Activated B cell treated with CpG ODN at 0.5 μM for 24 hours (primary cell): ENCODE data around the gene USH2A. TPM values are rescaled to one million over a fixed set of nuclear protein-coding genes. Genes with fewer than 3 reads are reported as not detected.
A peak's percentile ranks its signal among the peaks of the same experiment; 100 is the strongest.

Experiments used
- ATAC-seq: fragments of 200-7000 bp; cut with Tn5 transposase; one replicate; pipeline ENCODE4 v1.10.0; 2021; ENCODE audit warnings: low read depth, mild to moderate bottlenecking, moderate library complexity
- CTCF ChIA-PET: fragments of 350-600 bp; sonication (Branson Sonifier 250); formaldehyde crosslinking; loops from one replicate; lab custom pipeline; 2021; ENCODE audit warnings: antibody characterized with exemption; lab: Charles Lee
- POLR2A ChIA-PET: fragments of 350-600 bp; sonication (Branson Sonifier 250); formaldehyde crosslinking; loops from one replicate; lab custom pipeline; 2021; ENCODE audit warnings: antibody characterized with exemption; lab: Charles Lee
- DNase-seq: peaks from one replicate; pipeline ENCODE4 v3.0.0; 2022
- H3K27ac Mint-ChIP-seq: one replicate; pipeline ENCODE4 v1.8.0; 2020; ENCODE audit warnings: mixed read lengths
- H3K27me3 Mint-ChIP-seq: one replicate; pipeline ENCODE4 v1.8.0; 2021; ENCODE audit warnings: mixed read lengths
- H3K36me3 Mint-ChIP-seq: one replicate; pipeline ENCODE4 v1.8.0; 2021; ENCODE audit warnings: low read depth, mixed read lengths
- H3K4me1 Mint-ChIP-seq: one replicate; pipeline ENCODE4 v1.8.0; 2021; ENCODE audit warnings: mixed read lengths
- H3K4me3 Mint-ChIP-seq: one replicate; pipeline ENCODE4 v1.8.0; 2020; ENCODE audit warnings: mild to moderate bottlenecking, mixed read lengths
- H3K9me3 Mint-ChIP-seq: one replicate; pipeline ENCODE4 v1.8.0; 2020; ENCODE audit warnings: mixed read lengths
- CTCF ChIP-seq: fragments of 200-600 bp; IDR thresholded peaks from one replicate; pipeline ENCODE4 v1.8.0; 2022; ENCODE audit warnings: antibody characterized with exemption, mild to moderate bottlenecking
- intact Hi-C: fragments of 100-400 bp; cut with micrococcal nuclease; formaldehyde crosslinking; loops from one replicate; pipeline ENCODE4 v1.15.1; 2024
- total RNA-seq: library from RNA; stranded (reverse); gene quantifications from 2 replicates; pipeline ENCODE4 v1.2.3, GENCODE V29; 2022

The USH2A gene
- total RNA-seq, 1 donor from 2014 or later: not detected

- POLR2A ChIA-PET: no interaction called here
- H3K4me1 Mint-ChIP-seq: no peaks in the 10 kb centered on the region
- CTCF ChIA-PET: interaction anchor here (0.9 kb wide), 1 partner anchor 18 kb away, joined by 3 read pairs; no protein-coding TSS in a partner anchor
- TF ChIP-seq CTCF: no peak
- no peak overlapping the region for H3K27ac Mint-ChIP-seq
- ATAC-seq: no peak
- no peak for DNase-seq
- H3K36me3 Mint-ChIP-seq: peaks cover 19% of the 10 kb centered on the region
- H3K27me3 Mint-ChIP-seq: no peaks in the 10 kb centered on the region
- no peak overlapping the region for H3K4me3 Mint-ChIP-seq
- intact Hi-C loops: no loop called here
- no peaks in the 10 kb centered on the region for H3K9me3 Mint-ChIP-seq
These were observed 810.9 kb downstream of the USH2A start for GRCh38 chr1:215612391-215612790.

- H3K27ac Mint-ChIP-seq: no peak overlapping the region
- TF ChIP-seq CTCF: no peak
- ChIA-PET POLR2A (no interaction called here), CTCF (no interaction called here)
- DNase-seq: no peak
- no peaks in the 10 kb centered on the region for H3K27me3 Mint-ChIP-seq
- H3K9me3 Mint-ChIP-seq: no peaks in the 10 kb centered on the region
- H3K4me3 Mint-ChIP-seq: no peak overlapping the region
- intact Hi-C loops: loop anchor here (5.0 kb wide), 1 partner anchor 981 kb away; no protein-coding TSS in a partner anchor
- H3K36me3 Mint-ChIP-seq: peaks cover 15% of the 10 kb centered on the region
- no peaks in the 10 kb centered on the region for H3K4me1 Mint-ChIP-seq
- no peak for ATAC-seq
These were observed 814.6 kb downstream of the USH2A start for GRCh38 chr1:215608646-215609045.

- no peak for DNase-seq
- Mint-ChIP-seq H3K36me3 (peaks cover 8% of the 10 kb centered on the region), H3K4me1 (no peaks in the 10 kb centered on the region), H3K27me3 (no peaks in the 10 kb centered on the region), H3K9me3 (no peaks in the 10 kb centered on the region), H3K4me3 (no peak overlapping the region), H3K27ac (no peak overlapping the region)
- TF ChIP-seq CTCF: no peak
- POLR2A ChIA-PET: no interaction called here
- CTCF ChIA-PET: no interaction called here
- intact Hi-C loops: loop anchor here (5.0 kb wide), 1 partner anchor 980 kb away; no protein-coding TSS in a partner anchor
- no peak for ATAC-seq
These were observed 815.8 kb downstream of the USH2A start for GRCh38 chr1:215607412-215607811.

GRCh38 chr1:215606564-215607168 is 816.6 kb downstream of the USH2A start:
- ATAC-seq (no peak), DNase-seq (no peak)
- ChIA-PET CTCF (no interaction called here), POLR2A (no interaction called here)
- H3K9me3 Mint-ChIP-seq: no peaks in the 10 kb centered on the region
- H3K4me3 Mint-ChIP-seq: no peak overlapping the region
- no peaks in the 10 kb centered on the region for H3K27me3 Mint-ChIP-seq
- peaks cover 4% of the 10 kb centered on the region for H3K36me3 Mint-ChIP-seq
- intact Hi-C loops: loop anchor here (5.0 kb wide), 1 partner anchor 979 kb away; no protein-coding TSS in a partner anchor
- TF ChIP-seq CTCF: peak; percentile 23
- no peak overlapping the region for H3K27ac Mint-ChIP-seq
- no peaks in the 10 kb centered on the region for H3K4me1 Mint-ChIP-seq

- Mint-ChIP-seq H3K9me3 (no peaks in the 10 kb centered on the region), H3K36me3 (peaks cover 4% of the 10 kb centered on the region), H3K4me1 (no peaks in the 10 kb centered on the region), H3K4me3 (no peak overlapping the region), H3K27me3 (no peaks in the 10 kb centered on the region), H3K27ac (no peak overlapping the region)
- ChIA-PET POLR2A (no interaction called here), CTCF (no interaction called here)
- ATAC-seq (no peak), DNase-seq (no peak)
- TF ChIP-seq CTCF: no peak
- intact Hi-C loops: loop anchor here (5.0 kb wide), 1 partner anchor 979 kb away; no protein-coding TSS in a partner anchor
These were observed 817.2 kb downstream of the USH2A start for GRCh38 chr1:215606036-215606435.
